GM12891 (cell line): ENCODE results near the gene TPM1.

Experiments used
- POLR2A ChIP-seq: IDR thresholded peaks from 2 replicates; pipeline ENCODE4 v1.6.1; 2011; ENCODE audit warnings: low read depth, low read length, control low read depth
- POLR2AphosphoS5 ChIP-seq: IDR thresholded peaks from 2 replicates; pipeline ENCODE4 v1.6.1; 2011; ENCODE audit warnings: low read depth, low read length, control low read depth
- POU2F2 ChIP-seq: IDR thresholded peaks from 2 replicates; pipeline ENCODE4 v1.6.1; 2011; ENCODE audit warnings: low read depth, mild to moderate bottlenecking, control low read depth, low read length, moderate library complexity
- SPI1 ChIP-seq: IDR thresholded peaks from 2 replicates; pipeline ENCODE4 v1.6.1; 2011; ENCODE audit warnings: low read depth, low read length, control low read depth
- TAF1 ChIP-seq: IDR thresholded peaks from 2 replicates; pipeline ENCODE4 v1.6.1; 2011; ENCODE audit warnings: low read depth, low read length, control low read depth

DNA sequence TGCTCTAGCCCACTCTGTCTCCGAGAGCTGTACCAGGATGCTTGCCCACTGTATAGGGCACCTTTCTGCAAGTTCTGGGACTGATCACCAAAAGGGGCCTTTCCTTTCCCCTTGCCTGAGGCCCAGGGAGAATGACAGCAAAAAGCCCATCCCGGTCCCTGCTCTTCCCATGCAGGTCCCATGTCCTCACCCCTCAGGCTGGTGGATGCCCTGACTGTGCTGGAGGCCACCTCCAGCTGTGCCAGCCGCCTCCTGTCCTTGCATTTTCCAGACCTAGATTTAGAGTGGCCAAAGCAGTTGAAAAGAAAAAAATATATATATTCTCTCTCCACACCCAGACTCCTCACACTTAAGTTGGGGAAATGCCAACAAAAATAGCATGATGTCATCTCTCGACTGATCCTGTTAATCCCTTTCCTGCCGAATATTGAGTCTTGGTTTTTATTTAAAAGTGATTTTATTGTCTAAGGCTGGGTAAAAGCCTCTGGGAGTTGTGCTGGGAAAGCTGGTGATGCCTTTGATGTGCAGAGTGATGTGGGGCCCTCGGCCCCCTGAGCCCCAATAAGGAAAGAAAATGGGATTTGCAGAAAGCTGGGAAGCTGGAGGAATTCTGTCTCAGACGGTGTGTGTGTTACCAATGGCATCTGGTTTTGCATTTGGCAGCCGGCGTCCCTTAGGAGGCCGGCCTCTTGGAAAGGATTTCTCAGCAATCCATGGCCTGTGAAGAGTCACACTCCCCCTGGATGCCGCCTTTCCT, 29.3 kb upstream of the TPM1 start:
- no peak for TF ChIP-seq SPI1
- TF ChIP-seq POLR2A = no peak
- TF ChIP-seq TAF1 = no peak
- no peak for TF ChIP-seq POLR2AphosphoS5
- no peak for TF ChIP-seq POU2F2
